ENCODE data around the gene MYF6.

DNA sequence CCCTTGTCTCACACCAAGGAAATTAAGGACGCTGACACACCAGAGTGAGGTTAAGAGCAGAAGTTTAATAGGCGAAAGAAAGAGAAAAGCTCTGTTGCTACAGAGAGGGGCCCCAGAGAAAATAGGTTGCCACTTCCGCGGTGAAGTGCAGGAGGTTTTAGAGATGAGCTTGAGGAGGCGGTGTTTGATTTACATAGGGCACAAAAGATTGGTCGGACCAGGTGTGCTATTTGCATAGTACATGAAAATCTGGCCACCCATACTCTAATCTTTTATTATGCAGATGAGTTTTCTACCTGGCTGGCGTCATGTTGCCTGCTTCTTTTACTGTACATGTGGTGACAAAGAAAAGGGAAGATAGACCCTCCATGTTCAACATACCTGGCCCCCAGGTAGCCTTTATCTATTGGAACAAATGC is 23.3 kb upstream of the MYF6 start:
- TF ChIP-seq EZH2 (IDR thresholded peaks at IDR 0.05; ENCODE audit: borderline replicate concordance), result no peak
- TF ChIP-seq, protein P1, sequence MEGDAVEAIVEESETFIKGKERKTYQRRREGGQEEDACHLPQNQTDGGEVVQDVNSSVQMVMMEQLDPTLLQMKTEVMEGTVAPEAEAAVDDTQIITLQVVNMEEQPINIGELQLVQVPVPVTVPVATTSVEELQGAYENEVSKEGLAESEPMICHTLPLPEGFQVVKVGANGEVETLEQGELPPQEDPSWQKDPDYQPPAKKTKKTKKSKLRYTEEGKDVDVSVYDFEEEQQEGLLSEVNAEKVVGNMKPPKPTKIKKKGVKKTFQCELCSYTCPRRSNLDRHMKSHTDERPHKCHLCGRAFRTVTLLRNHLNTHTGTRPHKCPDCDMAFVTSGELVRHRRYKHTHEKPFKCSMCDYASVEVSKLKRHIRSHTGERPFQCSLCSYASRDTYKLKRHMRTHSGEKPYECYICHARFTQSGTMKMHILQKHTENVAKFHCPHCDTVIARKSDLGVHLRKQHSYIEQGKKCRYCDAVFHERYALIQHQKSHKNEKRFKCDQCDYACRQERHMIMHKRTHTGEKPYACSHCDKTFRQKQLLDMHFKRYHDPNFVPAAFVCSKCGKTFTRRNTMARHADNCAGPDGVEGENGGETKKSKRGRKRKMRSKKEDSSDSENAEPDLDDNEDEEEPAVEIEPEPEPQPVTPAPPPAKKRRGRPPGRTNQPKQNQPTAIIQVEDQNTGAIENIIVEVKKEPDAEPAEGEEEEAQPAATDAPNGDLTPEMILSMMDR (IDR thresholded peaks at IDR 0.05; ENCODE audit: poor library complexity), result no peak
- TF ChIP-seq EZH2phosphoT487 (IDR thresholded peaks at IDR 0.05; ENCODE audit: low read depth, severe bottlenecking, unreplicated experiment), result no peak
